ENCODE measurements around the gene TMEM87A.
A peak's percentile ranks its signal among the peaks of the same experiment; 100 is the strongest.

Gene TMEM87A

GRCh38 chr15:42185801-42186200 is 87.4 kb downstream of the TMEM87A start:
- DNase-seq (ENCODE audit: low spot score), result no peak
- no peak for TF ChIP-seq CTCF (IDR thresholded peaks at IDR 0.05; ENCODE audit: extremely low read depth, insufficient read depth, missing control alignments)
- in situ Hi-C loops (cut with MboI; ENCODE audit: low pct_unique_long_range_greater_than_20kb, low sequenced_read_pairs, unreplicated experiment), result no loop called here

GRCh38 chr15:42184736-42185135 is 88.5 kb downstream of the TMEM87A start:
- in situ Hi-C loops (cut with MboI; ENCODE audit: low pct_unique_long_range_greater_than_20kb, low sequenced_read_pairs, unreplicated experiment), result no loop called here
- no peak for TF ChIP-seq CTCF (IDR thresholded peaks at IDR 0.05; ENCODE audit: extremely low read depth, insufficient read depth, missing control alignments)
- DNase-seq (ENCODE audit: low spot score), result no peak

- no peak for TF ChIP-seq CTCF (IDR thresholded peaks at IDR 0.05; ENCODE audit: extremely low read depth, insufficient read depth, missing control alignments)
- DNase-seq (ENCODE audit: low spot score), result peak; percentile 24
- in situ Hi-C loops (cut with MboI; ENCODE audit: low pct_unique_long_range_greater_than_20kb, low sequenced_read_pairs, unreplicated experiment), result no loop called here
These were observed 88.9 kb downstream of the TMEM87A start for GRCh38 chr15:42184296-42184695.

GRCh38 chr15:42182961-42183360 is 90.3 kb downstream of the TMEM87A start:
- DNase-seq (ENCODE audit: low spot score), result no peak
- in situ Hi-C loops (cut with MboI; ENCODE audit: low pct_unique_long_range_greater_than_20kb, low sequenced_read_pairs, unreplicated experiment), result no loop called here
- TF ChIP-seq CTCF (IDR thresholded peaks at IDR 0.05; ENCODE audit: extremely low read depth, insufficient read depth, missing control alignments), result no peak

GRCh38 chr15:42182328-42182886 is 90.8 kb downstream of the TMEM87A start:
- no peak for TF ChIP-seq CTCF (IDR thresholded peaks at IDR 0.05; ENCODE audit: extremely low read depth, insufficient read depth, missing control alignments)
- in situ Hi-C loops (cut with MboI; ENCODE audit: low pct_unique_long_range_greater_than_20kb, low sequenced_read_pairs, unreplicated experiment), result no loop called here

GRCh38 chr15:42178056-42178455 is 95.2 kb downstream of the TMEM87A start:
- TF ChIP-seq CTCF (IDR thresholded peaks at IDR 0.05; ENCODE audit: extremely low read depth, insufficient read depth, missing control alignments), result no peak
- in situ Hi-C loops (cut with MboI; ENCODE audit: low pct_unique_long_range_greater_than_20kb, low sequenced_read_pairs, unreplicated experiment), result no loop called here
- no peak for DNase-seq (ENCODE audit: low spot score)

More at GRCh38 chr15:42182328-42182886, 90.8 kb downstream of the TMEM87A start:
- DNase-seq (ENCODE audit: low spot score), result no peak

GRCh38 chr15:42175671-42176070 is 97.6 kb downstream of the TMEM87A start:
- in situ Hi-C loops (cut with MboI; ENCODE audit: low pct_unique_long_range_greater_than_20kb, low sequenced_read_pairs, unreplicated experiment), result no loop called here
- TF ChIP-seq CTCF (IDR thresholded peaks at IDR 0.05; ENCODE audit: extremely low read depth, insufficient read depth, missing control alignments), result no peak
- DNase-seq (ENCODE audit: low spot score), result no peak

Data from GM13977 (cell line).